ENCODE measurements around the gene CEND1.

Gene CEND1

GRCh38 chr11:766106-766935 lies 23.6 kb downstream of the CEND1 start:
- DNase-seq (no peak), ATAC-seq (ENCODE audit: insufficient read depth, low read depth) (no peak)
- no peak overlapping the region for H2AFZ ChIP-seq (ENCODE audit: low read depth, low read length)
- peaks cover 7% of the 10 kb centered on the region for H3K79me2 ChIP-seq (ENCODE audit: insufficient read depth, low read length)
- no peaks in the 10 kb centered on the region for H3K4me1 ChIP-seq (ENCODE audit: insufficient read depth, low read length)
- H3K9ac ChIP-seq (ENCODE audit: low read depth, low read length), result no peak overlapping the region
- TF ChIP-seq EZH2 (IDR thresholded peaks at IDR 0.05; ENCODE audit: borderline replicate concordance, low read depth, low read length, severe bottlenecking), result no peak
- no peak for TF ChIP-seq CTCF (IDR thresholded peaks at IDR 0.05; ENCODE audit: borderline replicate concordance, extremely low read depth, low read length, poor library complexity, severe bottlenecking)
- H3K36me3 ChIP-seq (ENCODE audit: insufficient read depth, low read length), result peaks cover 81% of the 10 kb centered on the region
- H3K27ac ChIP-seq (ENCODE audit: low read length), result no peak overlapping the region
- H3K9me3 ChIP-seq (ENCODE audit: insufficient read depth, low read length, severe bottlenecking), result no peaks in the 10 kb centered on the region
- no peak overlapping the region for H3K4me2 ChIP-seq (ENCODE audit: insufficient read depth, low read length)
- H3K4me3 ChIP-seq (ENCODE audit: low read depth in 1 of 2, low read length in 2 of 2), result no peak overlapping the region
- H3K27me3 ChIP-seq (ENCODE audit: insufficient read depth, low read length, poor library complexity), result no peaks in the 10 kb centered on the region
- peaks cover 60% of the 10 kb centered on the region for H4K20me1 ChIP-seq (ENCODE audit: insufficient read depth, low read length)

GRCh38 chr11:765802-766091 lies 24.1 kb downstream of the CEND1 start:
- no peaks in the 10 kb centered on the region for H3K9me3 ChIP-seq (ENCODE audit: insufficient read depth, low read length, severe bottlenecking)
- no peaks in the 10 kb centered on the region for H3K4me1 ChIP-seq (ENCODE audit: insufficient read depth, low read length)
- TF ChIP-seq CTCF (IDR thresholded peaks at IDR 0.05; ENCODE audit: borderline replicate concordance, extremely low read depth, low read length, poor library complexity, severe bottlenecking) (no peak), EZH2 (IDR thresholded peaks at IDR 0.05; ENCODE audit: borderline replicate concordance, low read depth, low read length, severe bottlenecking) (no peak)
- H3K36me3 ChIP-seq (ENCODE audit: insufficient read depth, low read length), result peaks cover 81% of the 10 kb centered on the region
- H2AFZ ChIP-seq (ENCODE audit: low read depth, low read length), result no peak overlapping the region
- H3K79me2 ChIP-seq (ENCODE audit: insufficient read depth, low read length), result peaks cover 4% of the 10 kb centered on the region
- H4K20me1 ChIP-seq (ENCODE audit: insufficient read depth, low read length), result peaks cover 54% of the 10 kb centered on the region
- no peak overlapping the region for H3K27ac ChIP-seq (ENCODE audit: low read length)
- H3K9ac ChIP-seq (ENCODE audit: low read depth, low read length), result no peak overlapping the region
- no peak for ATAC-seq (ENCODE audit: insufficient read depth, low read depth)
- no peak for DNase-seq
- H3K4me2 ChIP-seq (ENCODE audit: insufficient read depth, low read length), result no peak overlapping the region
- H3K4me3 ChIP-seq (ENCODE audit: low read depth in 1 of 2, low read length in 2 of 2), result no peak overlapping the region
- H3K27me3 ChIP-seq (ENCODE audit: insufficient read depth, low read length, poor library complexity), result no peaks in the 10 kb centered on the region

- Histone ChIP-seq H3K4me2 (ENCODE audit: insufficient read depth, low read length) (no peak overlapping the region), H3K4me3 (ENCODE audit: low read depth in 1 of 2, low read length in 2 of 2) (no peak overlapping the region), H4K20me1 (ENCODE audit: insufficient read depth, low read length) (peaks cover 49% of the 10 kb centered on the region), H3K27me3 (ENCODE audit: insufficient read depth, low read length, poor library complexity) (no peaks in the 10 kb centered on the region), H3K4me1 (ENCODE audit: insufficient read depth, low read length) (no peaks in the 10 kb centered on the region), H3K9me3 (ENCODE audit: insufficient read depth, low read length, severe bottlenecking) (no peaks in the 10 kb centered on the region), H2AFZ (ENCODE audit: low read depth, low read length) (no peak overlapping the region), H3K79me2 (ENCODE audit: insufficient read depth, low read length) (no peaks in the 10 kb centered on the region; the same call in 1 of the 2 replicates), H3K27ac (ENCODE audit: low read length) (no peak overlapping the region), H3K9ac (ENCODE audit: low read depth, low read length) (no peak overlapping the region), H3K36me3 (ENCODE audit: insufficient read depth, low read length) (peaks cover 78% of the 10 kb centered on the region)
- peak; percentile 73 for DNase-seq
- TF ChIP-seq CTCF (IDR thresholded peaks at IDR 0.05; ENCODE audit: borderline replicate concordance, extremely low read depth, low read length, poor library complexity, severe bottlenecking) (peak; percentile 84), EZH2 (IDR thresholded peaks at IDR 0.05; ENCODE audit: borderline replicate concordance, low read depth, low read length, severe bottlenecking) (no peak)
- peak; percentile 73 for ATAC-seq (ENCODE audit: insufficient read depth, low read depth)
Measured at GRCh38 chr11:765025-765801, 24.7 kb downstream of the CEND1 start.

Data from DND-41 (cell line).